Activated CD8-positive, alpha-beta T cell treated with anti-CD3 and anti-CD28 coated beads for 36 hours (primary cell): ENCODE results near the gene PGAP6. TPM values are rescaled to one million over a fixed set of nuclear protein-coding genes. Genes with fewer than 3 reads are reported as not detected.

ENCODE experiments used
- ATAC-seq: fragments of 200-7000 bp; cut with Tn5 transposase; one replicate; pipeline ENCODE4 v1.10.0; 2021; ENCODE audit warnings: mild to moderate bottlenecking, moderate library complexity
- CTCF ChIA-PET: fragments of 350-600 bp; sonication (Branson Sonifier 250); formaldehyde crosslinking; loops from one replicate; lab custom pipeline; 2021; ENCODE audit warnings: antibody characterized with exemption; lab: Charles Lee
- POLR2A ChIA-PET: fragments of 350-600 bp; sonication (Branson Sonifier 250); formaldehyde crosslinking; loops from one replicate; lab custom pipeline; 2021; ENCODE audit warnings: antibody characterized with exemption; lab: Charles Lee
- DNase-seq: peaks from one replicate; pipeline ENCODE4 v3.0.0-alpha.2; 2020
- H3K27ac Mint-ChIP-seq: one replicate; pipeline ENCODE4 v1.8.0; 2021; ENCODE audit warnings: mild to moderate bottlenecking, mixed read lengths
- H3K27me3 Mint-ChIP-seq: one replicate; pipeline ENCODE4 v1.8.0; 2021; ENCODE audit warnings: mixed read lengths
- H3K36me3 Mint-ChIP-seq: one replicate; pipeline ENCODE4 v1.8.0; 2021; ENCODE audit warnings: low read depth, mixed read lengths
- H3K4me1 Mint-ChIP-seq: one replicate; pipeline ENCODE4 v1.8.0; 2021; ENCODE audit warnings: low read depth, mixed read lengths
- H3K4me3 Mint-ChIP-seq: one replicate; pipeline ENCODE4 v1.8.0; 2021; ENCODE audit warnings: mild to moderate bottlenecking, moderate library complexity, mixed read lengths
- H3K9me3 Mint-ChIP-seq: one replicate; pipeline ENCODE4 v1.8.0; 2021; ENCODE audit warnings: mixed read lengths
- intact Hi-C: fragments of 100-400 bp; cut with micrococcal nuclease; formaldehyde crosslinking; loops from one replicate; pipeline ENCODE4 v1.10.0; 2022
- total RNA-seq, 2 experiments: library from RNA; stranded (reverse); gene quantifications; one replicate each; pipeline ENCODE4 v1.2.3, GENCODE V29; 2021
- TF ChIP-seq, protein P1 (sequence below): fragments of 200-600 bp; IDR thresholded peaks from one replicate; pipeline ENCODE4 v1.8.0; 2022; ENCODE audit warnings: antibody characterized with exemption, mild to moderate bottlenecking

PGAP6 gene
- total RNA-seq, 2 experiments from 2014 or later, result 21.9 to 24.8 TPM

DNA sequence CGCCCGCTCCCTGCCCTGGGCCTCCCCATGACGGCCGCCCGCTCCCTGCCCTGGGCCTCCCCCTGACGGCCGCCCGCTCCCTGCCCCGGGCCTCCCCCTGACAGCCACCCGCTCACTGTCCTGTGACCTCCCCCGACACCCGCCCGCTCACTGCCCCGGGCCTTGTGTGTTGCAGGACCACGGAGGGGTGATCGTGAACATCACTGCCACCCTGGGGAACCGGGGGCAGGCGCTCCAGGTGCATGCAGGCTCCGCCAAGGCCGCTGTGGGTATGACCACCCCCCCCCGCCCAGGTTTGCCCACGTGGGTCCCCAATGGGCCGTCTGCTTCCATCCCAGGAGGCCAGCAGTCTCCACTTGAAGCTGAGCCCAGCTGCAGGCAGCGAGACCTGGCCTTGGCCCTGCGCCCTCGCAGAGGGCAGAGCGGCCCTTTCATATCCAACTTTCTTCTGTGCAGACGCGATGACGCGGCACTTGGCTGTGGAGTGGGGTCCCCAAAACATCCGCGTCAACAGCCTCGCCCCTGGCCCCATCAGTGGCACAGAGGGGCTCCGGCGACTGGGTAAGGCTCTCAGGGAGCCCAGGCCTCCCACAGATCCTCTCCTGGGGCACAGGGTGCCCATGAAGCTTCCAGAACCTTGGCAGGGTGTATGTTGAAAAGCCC, 28.9 kb upstream of the PGAP6 start:
- H3K36me3 Mint-ChIP-seq, result no peaks in the 10 kb centered on the region
- CTCF ChIA-PET, result no interaction called here
- ATAC-seq (no peak), DNase-seq (no peak)
- no peak overlapping the region for H3K4me3 Mint-ChIP-seq
- H3K27ac Mint-ChIP-seq, result no peak overlapping the region
- H3K9me3 Mint-ChIP-seq, result no peaks in the 10 kb centered on the region
- no peaks in the 10 kb centered on the region for H3K27me3 Mint-ChIP-seq
- intact Hi-C loops, result no loop called here
- TF ChIP-seq, protein P1, sequence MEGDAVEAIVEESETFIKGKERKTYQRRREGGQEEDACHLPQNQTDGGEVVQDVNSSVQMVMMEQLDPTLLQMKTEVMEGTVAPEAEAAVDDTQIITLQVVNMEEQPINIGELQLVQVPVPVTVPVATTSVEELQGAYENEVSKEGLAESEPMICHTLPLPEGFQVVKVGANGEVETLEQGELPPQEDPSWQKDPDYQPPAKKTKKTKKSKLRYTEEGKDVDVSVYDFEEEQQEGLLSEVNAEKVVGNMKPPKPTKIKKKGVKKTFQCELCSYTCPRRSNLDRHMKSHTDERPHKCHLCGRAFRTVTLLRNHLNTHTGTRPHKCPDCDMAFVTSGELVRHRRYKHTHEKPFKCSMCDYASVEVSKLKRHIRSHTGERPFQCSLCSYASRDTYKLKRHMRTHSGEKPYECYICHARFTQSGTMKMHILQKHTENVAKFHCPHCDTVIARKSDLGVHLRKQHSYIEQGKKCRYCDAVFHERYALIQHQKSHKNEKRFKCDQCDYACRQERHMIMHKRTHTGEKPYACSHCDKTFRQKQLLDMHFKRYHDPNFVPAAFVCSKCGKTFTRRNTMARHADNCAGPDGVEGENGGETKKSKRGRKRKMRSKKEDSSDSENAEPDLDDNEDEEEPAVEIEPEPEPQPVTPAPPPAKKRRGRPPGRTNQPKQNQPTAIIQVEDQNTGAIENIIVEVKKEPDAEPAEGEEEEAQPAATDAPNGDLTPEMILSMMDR, result no peak
- no peaks in the 10 kb centered on the region for H3K4me1 Mint-ChIP-seq
- POLR2A ChIA-PET, result interaction anchor here (0.6 kb wide), 1 partner anchor 99 kb away, joined by 4 read pairs; no protein-coding TSS in a partner anchor

DNA sequence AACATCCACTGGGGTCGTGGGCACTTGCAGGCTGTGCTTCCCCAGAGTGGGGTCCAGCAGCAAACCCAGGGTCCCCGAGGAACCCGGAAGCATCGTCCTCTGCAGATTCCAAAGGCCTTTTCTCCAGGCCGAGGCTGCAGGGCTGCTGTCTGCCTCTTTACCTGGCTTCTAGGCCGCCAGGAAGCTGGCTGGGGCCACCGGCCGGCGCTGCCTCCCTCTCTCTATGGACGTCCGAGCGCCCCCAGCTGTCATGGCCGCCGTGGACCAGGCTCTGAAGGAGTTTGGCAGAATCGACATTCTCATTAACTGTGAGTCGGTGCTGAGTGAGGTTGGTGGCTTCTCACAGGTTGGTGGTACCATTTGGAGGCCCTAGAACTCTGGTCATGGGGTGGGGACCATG, 25.5 kb upstream of the PGAP6 start:
- Mint-ChIP-seq H3K27me3 (no peaks in the 10 kb centered on the region), H3K27ac (no peak overlapping the region), H3K4me3 (no peak overlapping the region), H3K4me1 (no peaks in the 10 kb centered on the region), H3K36me3 (no peaks in the 10 kb centered on the region), H3K9me3 (no peaks in the 10 kb centered on the region)
- intact Hi-C loops, result no loop called here
- POLR2A ChIA-PET, result no interaction called here
- ATAC-seq, result no peak
- CTCF ChIA-PET, result no interaction called here
- DNase-seq, result no peak
- TF ChIP-seq, protein P1, result no peak

DNA sequence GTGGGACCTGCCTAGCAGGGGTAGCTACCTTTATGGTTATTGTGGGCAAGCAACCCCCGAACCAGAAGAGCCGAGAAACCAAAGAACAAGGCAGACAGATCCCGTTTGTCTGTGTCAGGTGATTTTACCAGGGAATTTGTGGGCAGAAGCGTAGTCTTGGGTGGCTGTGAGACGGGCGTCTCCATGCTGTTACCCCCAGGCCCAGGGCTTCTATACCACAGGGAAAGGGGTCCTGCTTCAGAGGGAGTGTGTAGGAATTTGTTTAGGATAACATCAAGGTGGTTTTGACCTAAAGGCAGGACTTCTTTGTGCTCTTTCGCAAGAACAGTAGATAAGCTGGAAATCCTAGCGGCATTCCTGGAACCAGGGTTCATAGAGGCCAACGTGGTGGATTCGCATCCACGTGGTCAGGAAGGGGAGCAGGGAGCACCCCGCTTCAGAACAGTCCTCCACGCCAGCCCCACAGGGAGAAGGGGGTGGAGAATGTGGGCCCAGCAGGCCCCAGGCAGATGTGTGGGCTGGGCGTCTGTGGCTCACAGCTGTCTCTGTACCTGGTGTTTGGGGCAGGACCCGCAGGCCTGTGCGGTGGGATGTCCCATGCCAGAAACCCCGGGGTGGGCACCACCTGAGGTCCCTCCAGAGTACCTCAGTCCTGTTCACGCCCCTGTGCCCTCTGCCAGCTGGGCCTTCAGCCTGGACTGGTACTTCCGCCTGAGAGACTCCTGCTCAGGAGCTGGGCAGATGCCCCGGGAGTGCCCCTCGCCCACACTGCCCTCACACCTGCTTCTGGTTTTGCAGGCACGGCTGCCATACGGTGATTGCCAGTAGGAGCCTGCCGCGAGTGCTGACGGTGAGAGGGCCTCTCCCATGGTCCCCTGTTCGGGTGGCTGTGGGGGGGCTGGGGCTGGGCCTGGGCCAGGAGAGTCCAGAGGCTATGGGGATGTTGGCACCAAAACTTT, 24.0 kb upstream of the PGAP6 start:
- Mint-ChIP-seq H3K9me3 (no peaks in the 10 kb centered on the region), H3K27ac (no peak overlapping the region), H3K36me3 (no peaks in the 10 kb centered on the region), H3K4me3 (no peak overlapping the region), H3K27me3 (no peaks in the 10 kb centered on the region), H3K4me1 (no peaks in the 10 kb centered on the region)
- ATAC-seq (no peak), DNase-seq (no peak)
- POLR2A ChIA-PET, result interaction anchor here (0.6 to 0.9 kb wide), 3 partner anchors 73 to 159 kb away, joined by 3 read pairs; no protein-coding TSS in a partner anchor
- intact Hi-C loops, result no loop called here
- CTCF ChIA-PET, result no interaction called here
- TF ChIP-seq, protein P1, result no peak

DNA sequence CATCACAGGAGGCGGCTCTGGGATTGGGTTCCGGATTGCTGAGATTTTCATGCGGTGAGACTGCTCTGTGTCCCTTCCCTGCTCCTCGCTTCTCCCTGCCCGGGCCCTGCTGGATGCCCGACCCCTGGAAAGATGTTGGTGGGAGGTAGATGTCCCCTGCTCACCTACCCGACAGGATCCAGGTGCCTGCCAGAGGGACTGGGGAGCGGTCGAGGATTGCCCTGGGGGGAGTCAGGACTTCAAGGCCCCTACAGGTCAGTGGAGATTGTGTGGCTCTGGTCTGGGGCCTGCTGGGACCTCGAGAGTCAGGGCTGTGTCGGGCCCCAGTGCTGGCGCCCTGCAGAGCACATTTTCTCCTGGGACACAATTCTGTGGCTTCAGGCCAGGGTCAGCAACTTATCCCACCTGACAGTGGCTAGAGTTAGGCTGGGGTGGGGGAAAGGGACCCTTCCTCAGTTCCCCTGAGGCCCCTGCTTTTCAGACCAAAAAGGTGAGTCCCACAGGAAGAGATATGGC, 23.3 kb upstream of the PGAP6 start:
- no peaks in the 10 kb centered on the region for H3K9me3 Mint-ChIP-seq
- no peaks in the 10 kb centered on the region for H3K27me3 Mint-ChIP-seq
- peaks cover 2% of the 10 kb centered on the region for H3K36me3 Mint-ChIP-seq
- intact Hi-C loops, result no loop called here
- CTCF ChIA-PET, result no interaction called here
- no peak for ATAC-seq
- H3K27ac Mint-ChIP-seq, result no peak overlapping the region
- no peak overlapping the region for H3K4me3 Mint-ChIP-seq
- H3K4me1 Mint-ChIP-seq, result peaks cover 7% of the 10 kb centered on the region
- no peak for DNase-seq
- TF ChIP-seq, protein P1, result no peak
- POLR2A ChIA-PET, result interaction anchor here (0.6 kb wide), 1 partner anchor 158 kb away, joined by 3 read pairs; no protein-coding TSS in a partner anchor
